Astrocyte (in vitro differentiated cells and primary cell): ENCODE data around the gene PHF1.

Experiments used
- EZH2 ChIP-seq: IDR thresholded peaks from 2 replicates; pipeline ENCODE4 v1.6.1; 2012; ENCODE audit warnings: mild to moderate bottlenecking, low read length, inconsistent platforms; ENCODE audit not compliant: insufficient read depth
- TF ChIP-seq, protein P1 (sequence below): IDR thresholded peaks from 2 replicates; pipeline ENCODE4 v1.5.1; 2011; ENCODE audit warnings: low read depth, mild to moderate bottlenecking, inconsistent platforms, low read length, moderate library complexity; ENCODE audit not compliant: insufficient read depth

DNA sequence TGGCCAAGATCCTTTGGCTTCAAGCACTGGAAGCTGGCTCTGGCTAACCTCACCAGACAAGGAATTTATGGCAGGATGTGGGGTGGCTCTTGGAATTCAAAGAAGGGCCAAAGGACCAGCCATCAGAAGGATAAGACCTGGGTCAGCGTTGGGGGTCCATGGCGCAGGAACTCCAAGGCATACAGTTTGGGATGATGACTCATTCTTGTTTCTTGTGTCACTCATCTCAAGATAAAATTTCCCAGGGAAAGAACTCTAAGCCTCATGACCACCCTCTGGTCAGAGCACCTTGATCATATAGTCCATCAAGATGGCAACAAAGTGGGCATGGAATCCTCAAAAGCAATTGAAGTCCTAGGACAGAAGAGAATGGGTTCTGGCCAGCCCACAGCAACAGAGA is 48.4 kb downstream of the PHF1 start:
- TF ChIP-seq, protein P1, sequence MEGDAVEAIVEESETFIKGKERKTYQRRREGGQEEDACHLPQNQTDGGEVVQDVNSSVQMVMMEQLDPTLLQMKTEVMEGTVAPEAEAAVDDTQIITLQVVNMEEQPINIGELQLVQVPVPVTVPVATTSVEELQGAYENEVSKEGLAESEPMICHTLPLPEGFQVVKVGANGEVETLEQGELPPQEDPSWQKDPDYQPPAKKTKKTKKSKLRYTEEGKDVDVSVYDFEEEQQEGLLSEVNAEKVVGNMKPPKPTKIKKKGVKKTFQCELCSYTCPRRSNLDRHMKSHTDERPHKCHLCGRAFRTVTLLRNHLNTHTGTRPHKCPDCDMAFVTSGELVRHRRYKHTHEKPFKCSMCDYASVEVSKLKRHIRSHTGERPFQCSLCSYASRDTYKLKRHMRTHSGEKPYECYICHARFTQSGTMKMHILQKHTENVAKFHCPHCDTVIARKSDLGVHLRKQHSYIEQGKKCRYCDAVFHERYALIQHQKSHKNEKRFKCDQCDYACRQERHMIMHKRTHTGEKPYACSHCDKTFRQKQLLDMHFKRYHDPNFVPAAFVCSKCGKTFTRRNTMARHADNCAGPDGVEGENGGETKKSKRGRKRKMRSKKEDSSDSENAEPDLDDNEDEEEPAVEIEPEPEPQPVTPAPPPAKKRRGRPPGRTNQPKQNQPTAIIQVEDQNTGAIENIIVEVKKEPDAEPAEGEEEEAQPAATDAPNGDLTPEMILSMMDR: no peak
- TF ChIP-seq EZH2: no peak
